HG02885 (cell line): Measurements from ENCODE around the gene TRIB2.

Experiments used
- ATAC-seq: cut with Tn5 transposase; IDR thresholded peaks from one replicate; pipeline ENCODE4 v1.9.1; 2021; ENCODE audit warnings: mild to moderate bottlenecking; ENCODE audit not compliant: unreplicated experiment, poor library complexity

TRIB2 gene

DNA sequence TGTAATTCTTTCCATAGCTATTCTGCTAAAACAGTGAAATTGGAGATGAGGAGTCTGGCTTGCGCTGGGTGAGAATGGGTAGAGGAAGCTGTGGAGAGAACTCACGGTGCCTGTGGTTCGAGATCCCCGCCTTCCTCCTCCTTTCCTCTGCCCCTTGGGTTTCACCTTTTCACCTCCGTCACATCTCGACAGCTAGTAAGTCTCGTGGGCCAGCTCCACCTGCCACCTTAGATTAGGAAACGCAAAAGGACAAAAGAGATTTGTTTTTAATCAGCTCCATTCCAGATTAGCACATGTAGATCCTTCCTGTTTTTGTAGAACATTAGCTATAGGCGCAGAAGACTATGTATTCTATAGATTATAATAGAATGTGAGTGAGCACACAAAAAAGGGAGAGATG is 20.6 kb downstream of the TRIB2 start:
- ATAC-seq, result no peak

DNA sequence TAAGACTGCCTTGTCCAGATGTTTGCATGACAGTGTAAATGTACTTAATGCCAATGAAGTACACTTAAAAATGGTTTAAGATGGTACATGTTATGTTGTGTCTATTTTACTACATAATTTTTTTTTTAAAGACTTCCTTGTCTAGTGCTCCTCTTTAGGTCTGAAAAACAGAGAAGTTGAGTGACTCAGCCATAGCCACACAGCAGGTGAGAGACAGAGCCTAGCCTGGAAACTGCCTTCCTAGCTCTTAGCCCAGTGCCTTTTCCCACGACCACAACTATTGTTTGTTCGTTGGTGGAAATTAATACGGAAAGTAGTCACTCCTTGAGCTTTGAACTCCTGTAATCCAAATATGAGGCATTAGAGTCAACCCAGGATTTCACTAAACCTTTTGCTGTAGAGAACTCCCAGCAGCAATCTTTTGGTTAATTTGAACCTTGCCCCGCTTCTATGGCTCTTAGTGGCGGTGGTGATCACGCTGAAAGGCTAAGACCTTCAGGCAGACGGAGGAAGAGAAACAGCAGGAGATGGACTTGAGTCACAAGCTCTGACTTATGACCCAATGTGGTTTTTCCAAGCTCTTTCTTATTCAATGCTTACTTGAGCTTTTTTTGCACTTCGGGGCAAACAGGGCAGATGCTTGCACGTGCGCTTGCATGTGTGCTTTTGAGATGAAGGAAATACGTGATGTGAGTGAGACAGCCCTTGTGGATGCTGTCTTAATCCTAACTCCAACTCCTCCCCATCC is 21.2 kb downstream of the TRIB2 start:
- no peak for ATAC-seq

DNA sequence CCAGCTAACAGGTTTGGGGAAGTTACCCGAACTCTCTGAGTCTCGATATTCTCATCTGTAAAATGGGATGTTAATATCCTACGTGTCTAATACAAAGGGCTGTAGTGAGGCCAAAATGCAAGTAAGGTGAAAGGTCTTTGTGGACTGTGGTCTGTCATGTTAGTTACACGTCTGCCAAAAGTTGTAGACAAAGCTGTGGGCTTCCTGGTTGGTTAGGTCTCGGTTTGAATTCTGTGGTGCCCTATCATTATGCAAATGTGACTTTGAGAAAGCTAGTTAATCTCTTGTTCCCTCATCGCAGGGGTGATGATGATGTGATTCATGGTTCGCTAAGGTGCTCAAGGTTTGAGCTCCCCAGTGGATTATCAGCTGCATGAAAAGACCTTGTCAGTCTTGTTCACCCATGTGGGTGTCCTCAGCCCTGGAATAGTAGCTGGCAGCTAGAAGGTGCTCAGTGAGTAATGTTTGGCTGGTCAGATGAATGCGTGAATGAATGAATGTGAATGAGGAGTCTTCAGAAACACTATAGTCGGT is 23.1 kb downstream of the TRIB2 start:
- ATAC-seq, result no peak

DNA sequence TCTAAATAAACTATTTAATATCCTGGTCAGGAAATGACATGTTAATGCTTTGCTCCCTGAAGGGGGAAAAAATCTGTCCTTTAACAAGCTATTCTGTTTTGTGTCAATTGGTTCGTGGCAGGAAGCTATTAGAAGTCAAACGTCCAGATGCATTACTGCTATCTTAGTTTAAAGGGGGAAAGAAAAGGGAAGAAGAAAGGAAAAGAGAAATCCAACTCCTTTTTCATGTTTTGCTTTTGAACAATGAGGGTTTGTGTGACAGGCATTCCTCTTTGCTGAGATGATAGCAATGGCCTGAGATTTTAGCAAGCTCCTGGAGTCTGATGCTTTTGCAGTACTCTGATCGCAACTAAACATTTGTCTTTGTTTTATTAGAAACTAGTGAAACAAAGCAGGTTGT is 24.6 kb downstream of the TRIB2 start:
- ATAC-seq, result no peak

DNA sequence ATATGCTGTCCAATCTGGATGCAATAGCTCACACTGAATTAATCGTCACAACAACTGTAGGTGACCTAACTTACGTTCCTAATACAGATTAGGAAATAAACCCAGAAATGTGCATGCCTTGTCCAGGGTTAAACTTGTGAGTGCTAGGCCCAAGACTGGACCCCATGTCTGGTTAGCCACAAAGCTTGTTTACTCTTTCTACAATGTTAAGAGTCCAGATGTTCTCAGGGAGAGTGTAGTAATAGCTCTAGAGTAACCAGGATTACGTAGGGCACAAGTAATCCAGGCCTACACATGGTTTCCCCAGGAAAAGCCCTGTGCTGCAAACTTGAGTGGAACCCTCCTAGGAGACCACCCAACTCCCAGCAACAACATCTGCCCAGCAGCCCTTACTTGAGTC is 26.2 kb downstream of the TRIB2 start:
- no peak for ATAC-seq

DNA sequence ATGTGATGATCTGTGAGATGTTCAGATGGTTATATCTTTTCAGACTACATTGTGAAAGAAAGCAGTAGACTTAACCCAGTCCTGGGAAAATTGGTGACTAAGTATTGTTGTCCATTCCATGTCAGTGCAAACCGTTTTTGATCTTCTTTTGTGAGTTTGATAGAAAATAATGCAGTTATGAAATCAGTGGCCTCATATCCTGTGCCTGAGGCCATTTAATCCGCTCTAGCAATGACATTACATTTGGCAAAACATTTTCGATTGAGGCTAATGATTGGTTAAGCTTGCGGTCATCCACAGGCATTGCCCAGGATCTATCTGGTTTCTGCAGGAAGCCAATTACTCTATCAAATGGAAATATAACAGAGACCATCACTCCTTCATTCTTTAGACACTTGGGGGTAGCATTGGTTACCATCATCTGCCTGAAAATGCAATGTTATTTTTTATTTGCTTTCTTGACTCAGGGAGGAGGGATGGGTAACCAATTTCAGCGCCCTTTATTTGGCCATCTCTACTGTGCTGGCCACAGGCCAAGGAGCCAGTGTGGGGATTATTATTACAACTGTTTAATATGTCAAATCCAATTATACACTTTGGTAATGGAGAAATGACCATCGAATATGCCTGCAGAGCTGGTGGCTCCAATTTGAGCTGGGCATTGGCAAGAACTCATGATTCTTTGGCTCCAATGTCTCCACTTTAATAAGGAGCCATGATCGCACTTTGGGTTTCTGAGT is 33.6 kb downstream of the TRIB2 start:
- no peak for ATAC-seq

DNA sequence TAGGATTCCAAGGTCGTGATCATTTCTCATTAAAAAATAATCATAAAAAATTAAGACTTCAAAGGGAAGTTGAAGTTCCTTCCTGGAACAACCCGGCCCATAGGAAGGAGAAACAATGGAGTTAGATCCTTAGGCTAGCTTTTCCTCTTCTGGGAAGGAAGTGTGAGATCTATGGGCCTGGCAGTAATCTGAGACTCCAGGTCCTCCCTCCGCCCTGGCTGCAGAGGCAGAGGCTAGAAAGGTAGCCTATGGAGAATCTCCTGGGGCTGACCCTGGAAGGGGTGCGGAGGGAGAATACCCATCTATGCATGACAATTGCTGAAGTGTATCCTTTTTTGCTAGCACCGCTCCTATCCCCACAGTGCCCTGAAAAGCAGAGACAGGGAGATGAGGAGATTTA is 37.9 kb downstream of the TRIB2 start:
- ATAC-seq, result no peak

DNA sequence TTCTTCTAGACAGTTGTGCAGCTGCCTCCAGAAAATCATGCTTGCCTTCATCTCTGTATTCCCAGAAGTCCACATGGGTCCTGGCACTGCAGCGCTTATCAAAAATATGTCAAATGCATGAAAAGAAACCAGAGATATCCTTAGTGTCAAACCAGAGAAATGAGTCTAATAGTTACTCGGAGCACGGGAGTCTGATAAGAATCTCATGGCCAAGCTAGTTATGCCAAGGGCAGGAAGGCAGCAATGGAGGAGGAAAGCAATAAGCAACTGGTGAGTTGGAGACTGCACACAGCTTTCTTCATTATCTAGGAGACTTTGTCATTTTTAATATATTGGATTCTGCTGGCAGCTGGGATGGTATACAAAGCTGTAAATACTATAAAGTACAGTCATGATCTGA is 38.6 kb downstream of the TRIB2 start:
- ATAC-seq, result no peak

DNA sequence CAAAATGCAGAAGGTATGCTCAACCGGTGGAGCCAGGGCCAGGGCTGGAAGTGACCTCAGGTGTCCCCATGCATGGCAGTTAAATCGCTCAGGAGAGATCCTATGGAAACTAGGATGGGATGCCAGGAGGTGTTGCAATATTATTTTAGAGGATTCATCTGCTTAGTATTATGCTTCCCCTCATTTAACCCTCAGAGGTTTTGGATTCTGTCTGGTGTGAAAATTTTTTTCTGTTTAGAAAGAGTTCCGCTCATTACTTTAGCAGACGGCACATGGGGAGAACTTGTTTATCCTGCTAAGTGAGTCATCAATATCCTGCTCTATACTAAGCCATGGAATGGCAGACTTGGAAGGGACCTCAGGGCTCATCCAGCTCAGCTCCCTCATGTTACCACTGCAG is 42.5 kb downstream of the TRIB2 start:
- ATAC-seq, result no peak

DNA sequence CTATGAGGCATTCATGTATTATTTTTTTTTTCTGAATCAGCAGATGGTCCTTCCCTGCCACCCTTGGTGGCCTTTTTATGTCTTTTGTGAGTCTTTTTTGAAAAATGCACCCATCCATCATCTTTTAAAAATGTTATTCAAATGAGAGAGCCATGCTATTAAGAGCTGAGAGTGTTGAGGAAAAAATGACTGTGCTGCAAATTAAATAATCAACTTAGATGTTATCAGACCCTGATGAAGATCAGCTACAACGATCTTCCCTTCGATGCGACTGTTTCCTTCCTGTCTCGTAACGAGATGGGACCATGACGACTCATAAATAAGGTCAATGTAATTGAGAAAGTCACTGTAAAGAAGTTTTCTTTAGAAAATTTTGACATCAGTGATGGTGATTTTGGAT is 44.4 kb downstream of the TRIB2 start:
- no peak for ATAC-seq

DNA sequence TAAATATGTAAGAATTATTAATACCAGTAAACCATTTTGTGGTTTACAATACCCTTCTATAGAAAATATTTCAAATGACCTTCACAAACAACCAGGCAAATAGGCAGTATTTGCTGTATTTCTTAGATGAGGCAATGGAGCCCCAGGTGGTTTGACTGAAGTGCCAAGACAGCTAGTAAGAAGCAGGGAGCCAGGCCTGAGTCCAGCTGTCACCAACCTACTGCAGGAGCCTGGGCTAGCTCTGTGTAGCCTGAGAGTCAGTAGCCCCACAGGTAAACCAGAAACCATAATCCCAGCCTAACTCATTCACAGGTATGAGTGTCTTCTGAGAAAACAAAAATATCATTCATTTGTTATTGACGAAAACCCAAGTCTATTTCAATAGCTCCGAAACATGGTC is 45.6 kb downstream of the TRIB2 start:
- ATAC-seq, result no peak

DNA sequence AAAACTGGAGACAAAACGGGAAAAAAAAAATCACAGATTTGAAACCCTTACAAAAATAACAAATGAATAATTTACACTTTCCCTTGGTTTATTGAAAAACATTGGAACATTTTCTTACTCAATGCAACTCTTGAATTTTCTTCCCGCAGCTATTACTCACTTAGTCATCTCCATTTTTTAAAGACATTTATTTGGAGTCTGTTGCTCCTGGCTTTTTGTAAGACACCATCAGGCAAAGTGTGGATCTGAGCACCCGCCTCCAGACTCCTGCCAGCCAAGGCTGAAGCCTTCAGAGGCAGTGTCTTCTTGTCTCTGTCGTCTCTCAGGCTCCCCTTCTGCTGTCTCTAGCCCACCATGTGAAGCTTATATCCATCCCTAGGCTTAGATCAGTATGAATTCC is 46.2 kb downstream of the TRIB2 start:
- no peak for ATAC-seq

DNA sequence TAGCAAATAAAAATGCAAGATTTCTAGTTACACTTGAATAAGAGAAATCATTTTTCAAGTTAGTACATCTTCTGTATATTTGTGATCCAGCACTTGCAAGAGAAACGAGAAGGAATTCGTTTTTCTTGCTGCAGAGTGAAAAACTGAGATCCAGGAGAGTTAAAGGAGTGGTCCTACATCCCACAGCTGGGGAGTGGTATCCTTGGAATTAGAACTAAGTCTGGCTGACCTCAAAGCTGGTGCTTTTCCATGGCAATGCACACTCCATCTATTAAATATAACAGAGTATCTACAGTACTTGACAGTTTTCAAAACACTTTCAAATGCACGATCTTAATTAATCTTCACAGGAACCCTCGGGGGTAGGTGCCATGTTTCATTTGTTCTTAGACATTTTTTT is 46.8 kb downstream of the TRIB2 start:
- no peak for ATAC-seq

DNA sequence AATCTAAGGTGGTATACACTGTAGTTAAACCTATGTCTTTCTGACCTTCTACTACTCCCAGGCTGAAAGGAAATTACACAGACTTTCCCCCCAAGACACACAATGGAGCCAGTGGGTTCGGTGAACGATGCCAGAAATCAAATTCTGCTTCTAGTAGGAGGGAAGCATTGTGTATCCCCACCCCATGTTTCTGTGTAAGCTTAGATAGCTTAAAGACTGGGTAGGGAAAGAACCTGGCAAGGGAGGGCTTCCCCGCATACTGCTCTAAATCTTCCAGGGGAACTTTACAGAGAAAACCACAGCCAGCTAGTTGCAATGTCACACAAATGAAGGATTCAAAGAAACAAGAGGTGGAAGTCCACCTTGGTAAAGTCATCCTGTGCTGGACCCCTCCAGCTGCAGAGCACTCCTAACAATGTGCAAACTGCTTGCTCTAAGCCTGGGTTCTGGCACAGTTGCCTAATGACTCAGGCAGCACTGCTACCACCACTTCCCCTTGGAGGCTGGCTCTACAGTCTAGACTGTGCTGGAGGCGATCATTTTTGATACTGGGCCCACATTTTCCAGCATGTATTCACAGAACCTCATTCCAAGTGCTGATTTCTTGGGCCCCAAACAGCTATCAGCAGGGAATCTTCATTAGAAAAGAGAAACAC is 47.5 kb downstream of the TRIB2 start:
- no peak for ATAC-seq

DNA sequence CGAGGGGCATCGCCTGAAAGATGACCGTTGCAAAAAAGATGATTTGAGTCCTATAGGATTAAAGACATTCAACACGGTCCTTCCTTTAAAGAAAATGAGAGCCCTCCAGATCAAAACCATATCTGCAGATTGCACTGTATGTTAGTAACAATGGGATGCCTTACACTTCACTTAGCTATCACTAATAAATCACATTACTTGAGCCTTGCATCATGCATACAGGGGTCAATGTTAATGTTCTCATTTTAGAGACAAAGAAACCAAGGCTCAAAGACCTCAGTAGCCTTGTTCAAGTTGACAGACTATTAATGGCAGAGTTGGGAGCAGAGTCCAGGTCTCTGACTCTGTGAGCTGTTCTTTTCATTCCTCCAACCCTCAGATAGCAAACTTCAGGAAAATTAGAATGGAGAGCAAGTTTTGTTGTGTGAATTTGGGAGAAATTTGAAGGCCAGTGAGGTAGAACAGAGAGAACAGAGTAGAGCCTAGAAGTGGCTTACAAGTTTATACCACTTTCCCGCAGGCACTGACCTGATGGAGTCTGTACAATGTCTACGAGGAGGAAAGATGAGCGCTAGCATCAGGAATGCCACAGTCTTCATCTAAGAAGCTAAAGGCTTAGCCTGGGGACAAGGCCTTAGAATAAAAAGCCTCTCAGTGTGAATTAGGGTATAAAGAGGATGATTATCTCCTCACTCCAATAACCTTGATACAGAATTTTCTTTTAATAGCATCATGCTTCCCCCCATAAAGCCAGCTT is 48.3 kb downstream of the TRIB2 start:
- ATAC-seq, result no peak

DNA sequence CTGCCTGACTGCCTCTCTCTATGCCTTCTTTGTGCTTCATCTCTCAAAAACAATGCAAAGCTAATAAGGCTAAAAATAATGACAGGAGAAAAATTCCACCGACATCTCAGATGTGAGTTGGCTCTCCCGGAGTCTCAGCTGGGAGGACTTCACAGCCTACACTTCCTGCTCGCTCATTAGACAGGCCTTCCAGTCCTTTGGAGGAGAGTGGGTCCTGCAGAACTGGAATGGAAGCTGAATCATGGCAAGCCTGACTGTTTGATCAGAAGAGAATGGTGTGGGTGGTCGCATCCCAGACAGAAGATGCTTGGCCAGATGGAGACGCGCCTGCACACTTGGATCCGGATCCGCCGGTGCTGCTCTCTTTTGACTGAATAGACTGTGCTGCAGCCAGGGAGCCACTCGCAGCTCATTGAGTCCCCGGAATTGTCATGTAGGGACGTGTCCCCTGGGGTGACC is 49.7 kb downstream of the TRIB2 start:
- ATAC-seq, result no peak

DNA sequence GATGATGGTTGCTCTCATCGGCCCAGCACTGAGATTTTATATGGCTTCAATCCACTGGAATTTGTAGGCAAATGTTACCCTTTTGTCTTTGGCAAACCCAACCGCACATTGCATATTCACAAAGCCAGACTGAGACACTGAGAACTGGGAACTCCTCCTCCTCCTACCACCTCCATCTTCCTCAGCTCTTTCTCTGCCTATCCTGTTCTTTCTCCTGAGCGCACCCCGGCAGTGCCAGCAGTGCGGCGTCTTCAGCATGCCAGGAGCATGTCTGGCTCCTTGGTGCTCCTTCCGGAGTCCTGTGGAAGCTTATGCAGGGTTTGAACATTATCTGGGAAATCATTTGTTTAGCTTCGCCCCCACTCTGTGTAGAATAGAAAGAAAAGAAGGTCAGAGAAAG is 50.8 kb downstream of the TRIB2 start:
- no peak for ATAC-seq

DNA sequence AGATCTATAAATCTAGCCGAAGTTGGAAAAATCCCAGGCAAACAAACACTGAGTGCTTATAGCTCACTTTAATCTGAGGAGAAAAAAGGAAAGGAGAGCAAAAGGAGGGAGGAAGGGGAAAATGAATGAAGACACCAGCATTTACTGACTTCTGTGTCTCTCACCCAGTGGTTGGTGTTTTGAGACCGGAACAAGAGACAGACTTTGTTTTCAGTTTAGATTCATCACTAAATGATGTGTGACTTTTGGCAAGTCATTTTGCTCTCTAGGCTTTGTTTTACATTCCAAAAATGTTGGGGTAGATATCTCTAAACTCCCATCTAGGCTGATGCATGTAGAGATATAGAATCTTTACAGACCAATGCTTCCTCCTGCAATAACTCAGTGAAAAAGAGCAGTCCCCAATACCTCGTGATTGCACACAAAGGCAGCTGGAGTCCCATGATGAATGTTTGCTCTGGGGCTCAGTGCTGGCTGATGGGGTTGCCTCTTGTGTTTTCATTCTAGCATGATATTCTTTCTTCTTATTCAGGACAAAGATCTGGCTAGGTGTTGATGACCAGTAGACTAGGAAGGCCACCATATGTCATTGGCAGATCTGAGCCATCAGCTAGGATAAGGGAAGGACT is 51.4 kb downstream of the TRIB2 start:
- no peak for ATAC-seq

DNA sequence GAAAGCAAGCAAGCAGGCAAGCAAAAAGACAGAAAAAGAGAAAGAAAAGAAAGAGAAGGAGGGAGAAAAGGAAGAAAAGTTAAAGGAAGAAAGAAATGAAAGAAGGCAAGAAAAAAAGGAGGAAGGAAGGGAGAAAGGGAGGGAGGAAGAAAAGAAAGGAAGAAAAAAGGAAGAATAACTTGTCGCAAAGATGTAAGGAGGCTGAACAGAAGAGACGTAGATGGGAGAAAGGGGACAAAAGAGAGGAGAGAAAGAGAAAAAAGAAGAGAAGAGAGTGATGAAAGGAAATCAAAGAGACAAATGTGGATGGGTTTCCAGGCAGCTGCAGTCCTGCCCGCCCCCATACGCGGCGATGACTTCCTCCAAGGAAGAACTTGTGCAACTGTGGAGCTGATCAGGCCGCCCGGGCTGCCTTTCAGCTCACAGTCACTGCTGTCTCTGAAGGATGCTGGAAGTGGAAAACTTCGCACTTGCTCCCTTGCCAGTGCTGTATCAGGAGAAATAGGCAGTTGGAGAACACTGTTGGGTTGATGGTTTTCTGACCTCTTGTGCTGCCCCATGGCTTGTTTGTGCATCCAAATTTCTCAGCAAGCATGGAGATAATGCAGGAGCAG is 52.9 kb downstream of the TRIB2 start:
- no peak for ATAC-seq
